ENCODE results near the gene SOX5.

GRCh38 chr12:23681237-23681636, 268.2 kb downstream of the SOX5 start:
- TF ChIP-seq EZH2phosphoT487 (IDR thresholded peaks at IDR 0.05; ENCODE audit: borderline replicate concordance): no peak
- TF ChIP-seq, protein P1, sequence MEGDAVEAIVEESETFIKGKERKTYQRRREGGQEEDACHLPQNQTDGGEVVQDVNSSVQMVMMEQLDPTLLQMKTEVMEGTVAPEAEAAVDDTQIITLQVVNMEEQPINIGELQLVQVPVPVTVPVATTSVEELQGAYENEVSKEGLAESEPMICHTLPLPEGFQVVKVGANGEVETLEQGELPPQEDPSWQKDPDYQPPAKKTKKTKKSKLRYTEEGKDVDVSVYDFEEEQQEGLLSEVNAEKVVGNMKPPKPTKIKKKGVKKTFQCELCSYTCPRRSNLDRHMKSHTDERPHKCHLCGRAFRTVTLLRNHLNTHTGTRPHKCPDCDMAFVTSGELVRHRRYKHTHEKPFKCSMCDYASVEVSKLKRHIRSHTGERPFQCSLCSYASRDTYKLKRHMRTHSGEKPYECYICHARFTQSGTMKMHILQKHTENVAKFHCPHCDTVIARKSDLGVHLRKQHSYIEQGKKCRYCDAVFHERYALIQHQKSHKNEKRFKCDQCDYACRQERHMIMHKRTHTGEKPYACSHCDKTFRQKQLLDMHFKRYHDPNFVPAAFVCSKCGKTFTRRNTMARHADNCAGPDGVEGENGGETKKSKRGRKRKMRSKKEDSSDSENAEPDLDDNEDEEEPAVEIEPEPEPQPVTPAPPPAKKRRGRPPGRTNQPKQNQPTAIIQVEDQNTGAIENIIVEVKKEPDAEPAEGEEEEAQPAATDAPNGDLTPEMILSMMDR (conservative IDR thresholded peaks at IDR 0.05; ENCODE audit: low read length): no peak
